Hair follicle dermal papilla cell (primary cell): Measurements from ENCODE around the gene CFAP299. TPM values are rescaled to one million over a fixed set of nuclear protein-coding genes. Genes with fewer than 3 reads are reported as not detected.

Experiments
- total RNA-seq: library from RNA; depleted of rRNA; stranded (reverse); fragments of >200 nt; gene quantifications from 2 replicates; pipeline ENCODE4 v1.2.3, GENCODE V29; 2012

The CFAP299 gene
- 1.6 and 3.1 TPM in 2 replicates for total RNA-seq

DNA sequence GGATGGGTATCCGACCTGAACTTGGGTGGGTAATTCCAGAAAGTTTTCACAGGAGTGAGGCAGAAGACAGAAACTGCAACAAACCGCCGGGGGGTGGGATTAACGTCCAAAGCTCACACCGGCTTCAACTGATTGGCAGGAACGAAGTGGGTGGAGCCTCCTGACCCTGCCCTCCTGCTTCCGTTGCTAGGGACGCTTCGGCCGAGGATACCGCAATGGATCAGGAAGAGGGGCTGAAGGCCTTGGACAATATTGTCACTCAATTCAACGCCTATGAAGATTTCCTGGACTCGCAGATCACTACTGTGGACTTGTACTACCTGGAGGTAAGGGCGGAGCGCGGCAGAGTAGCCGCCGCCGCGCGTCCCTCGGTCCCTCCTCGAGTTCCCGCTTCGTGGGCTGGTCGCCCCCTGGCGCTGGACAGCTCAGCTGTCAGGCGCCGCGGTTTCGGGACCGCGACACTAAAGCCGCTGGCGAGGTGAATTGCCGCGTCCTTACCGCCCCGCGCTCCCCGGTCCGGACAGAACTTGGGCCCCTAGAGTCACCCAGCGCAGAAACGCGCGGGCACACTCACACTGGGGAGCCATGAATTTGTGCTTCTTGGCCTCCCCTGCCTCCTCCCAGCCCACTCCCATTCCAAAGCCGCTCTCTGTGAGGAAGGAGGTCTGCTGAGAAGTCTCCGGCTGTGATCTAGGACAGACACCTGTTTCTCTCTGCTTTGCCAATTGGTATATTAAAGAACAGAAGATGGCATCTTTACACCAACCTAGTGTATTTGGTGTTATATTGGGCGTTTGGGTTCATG, at the start of gene CFAP299:
TSS of gene CFAP299 (plus strand) at position 177 of the 805 bp plus-strand sequence.

Other genes starting within 250 kb of the CFAP299 start
- 27.8 and 32.8 TPM in 2 replicates for gene PRDM8, start 138.2 kb upstream of the CFAP299 start, total RNA-seq
- 19.2 and 24.8 TPM in 2 replicates for gene FGF5, start 69.1 kb upstream of the CFAP299 start, total RNA-seq